Right atrium auricular region (tissue), 2 donors: ENCODE measurements around the gene KCNH1. TPM values are rescaled to one million over a fixed set of nuclear protein-coding genes. Genes with fewer than 3 reads are reported as not detected.

ENCODE experiments used
- DNase-seq: peaks from one replicate; pipeline ENCODE4 v3.0.0-alpha.2; 2019; ENCODE audit warnings: low spot score
- H3K27ac ChIP-seq, 2 donors: fragments of 200-600 bp; sonication (generic); 1 replicate in 1 of 2; 2 replicates in 1 of 2; pipeline ENCODE4 v1.5.1; 2016 to 2019
- H3K27me3 ChIP-seq, 2 donors: fragments of 200-600 bp; sonication (generic); one replicate each; pipeline versions ENCODE4 v1.5.1 to v1.6.0; 2017 to 2019
- H3K36me3 ChIP-seq: fragments of 200-600 bp; sonication (generic); one replicate; pipeline ENCODE4 v1.5.1; 2016
- H3K4me1 ChIP-seq, 2 donors: fragments of 200-600 bp; sonication (generic); one replicate each; pipeline versions ENCODE4 v1.5.1 to v1.6.0; 2017 to 2019
- H3K4me3 ChIP-seq, 2 donors: fragments of 200-600 bp; sonication (generic); 1 replicate in 1 of 2; 2 replicates in 1 of 2; pipeline ENCODE4 v1.5.1; 2017 to 2019; ENCODE audit warnings: mild to moderate bottlenecking in 1 of 2, moderate library complexity in 1 of 2
- H3K9me3 ChIP-seq, 2 donors: fragments of 200-600 bp; sonication (generic); one replicate each; pipeline ENCODE4 v1.5.1; 2019
- CTCF ChIP-seq, 2 donors: fragments of 200-600 bp; sonication (generic); IDR thresholded peaks; one replicate each; pipeline ENCODE4 v1.5.1; 2019; ENCODE audit warnings: antibody characterized with exemption in 2 of 2
- total RNA-seq, 2 donors: library from RNA; depleted of rRNA; stranded (reverse); fragments of >200 nt; gene quantifications; one replicate each; pipeline ENCODE4 v1.1.0, GENCODE V29; 2016

KCNH1 gene
- total RNA-seq, 2 donors from 2014 or later: not detected

DNA sequence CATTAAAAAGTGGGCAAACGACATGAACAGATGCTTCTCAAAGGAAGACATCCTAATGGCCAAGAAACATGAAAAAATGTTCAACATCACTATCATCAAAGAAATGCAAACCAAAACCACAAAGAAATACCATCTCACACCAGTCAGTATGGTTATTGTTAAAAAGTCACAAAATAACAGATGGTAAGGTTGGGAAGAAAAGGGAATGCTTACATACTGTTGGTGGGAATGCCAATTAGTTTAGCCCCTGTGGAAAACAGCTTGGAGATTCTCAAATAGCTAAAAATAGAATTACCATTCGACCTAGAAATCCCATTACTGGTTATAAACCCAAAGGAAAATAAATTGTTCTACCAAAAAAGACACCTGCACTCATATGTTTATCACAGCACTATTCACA lies 369.4 kb downstream of the KCNH1 start:
- H3K27ac ChIP-seq: no peak overlapping the region
- no peaks in the 10 kb centered on the region for H3K27me3 ChIP-seq
- H3K9me3 ChIP-seq: peaks cover 0 to 11% of the 10 kb centered on the region in 2 donors
- no peaks in the 10 kb centered on the region for H3K4me1 ChIP-seq
- H3K36me3 ChIP-seq: no peaks in the 10 kb centered on the region
- no peak overlapping the region for H3K4me3 ChIP-seq
- no peak for DNase-seq
- TF ChIP-seq CTCF (IDR thresholded peaks at IDR 0.05): no peak

GRCh38 chr1:210758761-210759160 lies 375.2 kb downstream of the KCNH1 start:
- no peak for TF ChIP-seq CTCF (IDR thresholded peaks at IDR 0.05)
- no peak overlapping the region for H3K27ac ChIP-seq
- peaks cover 0 to 12% of the 10 kb centered on the region in 2 donors for H3K9me3 ChIP-seq
- no peak for DNase-seq
- H3K27me3 ChIP-seq: no peaks in the 10 kb centered on the region
- H3K36me3 ChIP-seq: no peaks in the 10 kb centered on the region
- no peak overlapping the region for H3K4me3 ChIP-seq
- H3K4me1 ChIP-seq: no peaks in the 10 kb centered on the region

- H3K4me1 ChIP-seq: no peaks in the 10 kb centered on the region
These were observed 375.7 kb downstream of the KCNH1 start for GRCh38 chr1:210758261-210758660.

GRCh38 chr1:210757677-210758076 lies 376.3 kb downstream of the KCNH1 start:
- Histone ChIP-seq H3K9me3 (peaks cover 0 to 12% of the 10 kb centered on the region in 2 donors), H3K36me3 (no peaks in the 10 kb centered on the region), H3K27ac (no peak overlapping the region), H3K27me3 (no peaks in the 10 kb centered on the region), H3K4me3 (no peak overlapping the region), H3K4me1 (no peaks in the 10 kb centered on the region)
- TF ChIP-seq CTCF (IDR thresholded peaks at IDR 0.05): no peak
- DNase-seq: no peak

More at GRCh38 chr1:210758261-210758660, 375.7 kb downstream of the KCNH1 start:
- no peak for TF ChIP-seq CTCF (IDR thresholded peaks at IDR 0.05)
- H3K36me3 ChIP-seq: no peaks in the 10 kb centered on the region
- no peaks in the 10 kb centered on the region for H3K27me3 ChIP-seq
- DNase-seq: peak; percentile 40
- H3K9me3 ChIP-seq: peaks cover 0 to 12% of the 10 kb centered on the region in 2 donors
- no peak overlapping the region for H3K27ac ChIP-seq
- no peak overlapping the region for H3K4me3 ChIP-seq

GRCh38 chr1:210755991-210756659 lies 377.8 kb downstream of the KCNH1 start:
- no peak for TF ChIP-seq CTCF (IDR thresholded peaks at IDR 0.05)
- H3K36me3 ChIP-seq: no peaks in the 10 kb centered on the region
- DNase-seq: no peak
- H3K27me3 ChIP-seq: no peaks in the 10 kb centered on the region
- H3K27ac ChIP-seq: no peak overlapping the region
- H3K9me3 ChIP-seq: peaks cover 0 to 12% of the 10 kb centered on the region in 2 donors
- H3K4me3 ChIP-seq: no peak overlapping the region
- no peaks in the 10 kb centered on the region for H3K4me1 ChIP-seq
